ENCODE results near the gene SLC22A2. TPM values are rescaled to one million over a fixed set of nuclear protein-coding genes. Genes with fewer than 3 reads are reported as not detected.

The SLC22A2 gene
- total RNA-seq, 1 experiment from 2014 or later: 0.96 TPM

- Mint-ChIP-seq H3K36me3 (no peaks in the 10 kb centered on the region), H3K9me3 (no peaks in the 10 kb centered on the region), H3K4me3 (no peak overlapping the region), H3K27ac (no peak overlapping the region), H3K27me3 (ENCODE audit: low read depth) (peaks cover 11% of the 10 kb centered on the region; the same call in 1 of the 2 replicates), H3K4me1 (peaks cover 46% of the 10 kb centered on the region)
- no peak for DNase-seq (ENCODE audit: low spot score)
- CTCF ChIA-PET: interaction anchor here (1.1 kb wide), 1 partner anchor 39 kb away, joined by 6 read pairs; no protein-coding TSS in a partner anchor
- POLR2A ChIA-PET: interaction anchor here (1.2 kb wide), 1 partner anchor 12 kb away, joined by 3 read pairs; no protein-coding TSS in a partner anchor
- ATAC-seq: no peak
- TF ChIP-seq TEAD4 (CRISPR knock-in tag; IDR thresholded peaks at IDR 0.05) (no peak), ARID4B (CRISPR knock-in tag; IDR thresholded peaks at IDR 0.05; ENCODE audit: borderline replicate concordance) (no peak), HMGA2 (CRISPR knock-in tag; IDR thresholded peaks at IDR 0.05) (no peak), SMAD4 (CRISPR knock-in tag; IDR thresholded peaks at IDR 0.05) (no peak), ERG (CRISPR knock-in tag; IDR thresholded peaks at IDR 0.05) (no peak), CBFB (CRISPR knock-in tag; IDR thresholded peaks at IDR 0.05; ENCODE audit: low read depth) (no peak), ZNF423 (CRISPR knock-in tag; IDR thresholded peaks at IDR 0.05) (no peak), ZNF121 (CRISPR knock-in tag; IDR thresholded peaks at IDR 0.05) (no peak), NR1H2 (CRISPR knock-in tag; IDR thresholded peaks at IDR 0.05) (no peak), ZNF396 (CRISPR knock-in tag; IDR thresholded peaks at IDR 0.05; ENCODE audit: borderline replicate concordance) (no peak), FOXJ3 (CRISPR knock-in tag; IDR thresholded peaks at IDR 0.05; ENCODE audit: borderline replicate concordance) (no peak), ZBTB43 (CRISPR knock-in tag; IDR thresholded peaks at IDR 0.05) (no peak)
Observed at GRCh38 chr6:160260367-160260766, 1.7 kb upstream of the SLC22A2 start.

- peaks cover 11% of the 10 kb centered on the region; the same call in 1 of the 2 replicates for H3K27me3 Mint-ChIP-seq (ENCODE audit: low read depth)
- H3K4me1 Mint-ChIP-seq: peaks cover 52% of the 10 kb centered on the region
- ChIA-PET CTCF (no interaction called here), POLR2A (interaction anchor here (1.2 kb wide), 1 partner anchor 13 kb away, joined by 3 read pairs; no protein-coding TSS in a partner anchor)
- peak overlapping the region; percentile 17; the same call in 1 of the 2 replicates for H3K27ac Mint-ChIP-seq
- DNase-seq (ENCODE audit: low spot score) (no peak), ATAC-seq (peak; percentile 59)
- no peaks in the 10 kb centered on the region for H3K9me3 Mint-ChIP-seq
- no peaks in the 10 kb centered on the region for H3K36me3 Mint-ChIP-seq
- H3K4me3 Mint-ChIP-seq: no peak overlapping the region
- TF ChIP-seq NR1H2 (CRISPR knock-in tag; IDR thresholded peaks at IDR 0.05) (no peak), AR (CRISPR knock-in tag; IDR thresholded peaks at IDR 0.05) (no peak), ESRRA (CRISPR knock-in tag; IDR thresholded peaks at IDR 0.05; ENCODE audit: borderline replicate concordance) (no peak), TP53 (CRISPR knock-in tag; IDR thresholded peaks at IDR 0.05) (no peak), RELA (CRISPR knock-in tag; IDR thresholded peaks at IDR 0.05; ENCODE audit: borderline replicate concordance) (no peak), TEAD1 (CRISPR knock-in tag; IDR thresholded peaks at IDR 0.05) (no peak), ZNF263 (CRISPR knock-in tag; IDR thresholded peaks at IDR 0.05; ENCODE audit: low read depth) (no peak), ATF2 (CRISPR knock-in tag; IDR thresholded peaks at IDR 0.05; ENCODE audit: borderline replicate concordance, low read depth) (no peak), TEAD4 (CRISPR knock-in tag; IDR thresholded peaks at IDR 0.05) (no peak), MXD4 (CRISPR knock-in tag; IDR thresholded peaks at IDR 0.05; ENCODE audit: borderline replicate concordance) (no peak), GABPB1 (CRISPR knock-in tag; IDR thresholded peaks at IDR 0.05) (no peak)
Observed at GRCh38 chr6:160259598-160259997, 977 bp upstream of the SLC22A2 start.
